Thoracic aorta (tissue), 2 donors: ENCODE data around the gene FAM184B. TPM values are rescaled to one million over a fixed set of nuclear protein-coding genes. Genes with fewer than 3 reads are reported as not detected.

Experiments used
- ATAC-seq: fragments of 150-250 bp; one replicate; pipeline ENCODE4 v1.8.0; 2017; ENCODE audit warnings: low read depth; ENCODE audit not compliant: insufficient number of reproducible peaks, low FRiP score
- DNase-seq: peaks from one replicate; pipeline ENCODE4 v3.0.0-alpha.2; 2020; ENCODE audit warnings: low spot score
- H3K27ac ChIP-seq, 2 donors: fragments of 200-600 bp; sonication (generic); 1 replicate in 1 of 2; 2 replicates in 1 of 2; pipeline ENCODE4 v1.5.1; 2016; ENCODE audit warnings: mild to moderate bottlenecking in 2 of 2, moderate library complexity in 2 of 2
- H3K27me3 ChIP-seq: fragments of 200-600 bp; sonication (generic); replicated peaks from 2 replicates; pipeline ENCODE4 v1.6.0; 2016; ENCODE audit warnings: mild to moderate bottlenecking; ENCODE audit not compliant: insufficient read depth
- H3K36me3 ChIP-seq: fragments of 200-600 bp; sonication (generic); one replicate; pipeline ENCODE4 v1.5.1; 2016
- H3K4me1 ChIP-seq, 2 donors: fragments of 200-600 bp; sonication (generic); 1 replicate in 1 of 2; 2 replicates in 1 of 2; pipeline versions ENCODE4 v1.5.1 to v1.6.0; 2016; ENCODE audit warnings: low read depth in 2 of 2, mild to moderate bottlenecking in 1 of 2; ENCODE audit not compliant: control insufficient read depth in 1 of 2
- H3K4me3 ChIP-seq: fragments of 200-600 bp; sonication (generic); 2 replicates; pipeline ENCODE4 v1.5.1; 2016; ENCODE audit warnings: mild to moderate bottlenecking
- H3K9me3 ChIP-seq: fragments of 200-600 bp; sonication (generic); 2 replicates; pipeline ENCODE4 v1.5.1; 2016
- total RNA-seq, 2 donors: library from RNA; depleted of rRNA; stranded (reverse); fragments of >200 nt; gene quantifications; one replicate each; pipeline versions ENCODE4 v1.1.0 to v1.2.3, GENCODE V29; 2016
- TF ChIP-seq, protein P1 (sequence below): fragments of 200-600 bp; sonication (generic); IDR thresholded peaks from one replicate; pipeline ENCODE4 v1.5.1; 2019; ENCODE audit warnings: antibody characterized with exemption

Gene FAM184B
- total RNA-seq, 2 donors from 2014 or later = not detected

GRCh38 chr4:17580969-17581368, 200.5 kb downstream of the FAM184B start:
- Histone ChIP-seq H3K36me3 (peaks cover 35% of the 10 kb centered on the region), H3K4me1 (peaks cover 19 to 24% of the 10 kb centered on the region in 2 donors), H3K4me3 (peak overlapping the region; percentile 15), H3K9me3 (no peaks in the 10 kb centered on the region), H3K27ac (no peak overlapping the region), H3K27me3 (no peaks in the 10 kb centered on the region)
- TF ChIP-seq, protein P1, sequence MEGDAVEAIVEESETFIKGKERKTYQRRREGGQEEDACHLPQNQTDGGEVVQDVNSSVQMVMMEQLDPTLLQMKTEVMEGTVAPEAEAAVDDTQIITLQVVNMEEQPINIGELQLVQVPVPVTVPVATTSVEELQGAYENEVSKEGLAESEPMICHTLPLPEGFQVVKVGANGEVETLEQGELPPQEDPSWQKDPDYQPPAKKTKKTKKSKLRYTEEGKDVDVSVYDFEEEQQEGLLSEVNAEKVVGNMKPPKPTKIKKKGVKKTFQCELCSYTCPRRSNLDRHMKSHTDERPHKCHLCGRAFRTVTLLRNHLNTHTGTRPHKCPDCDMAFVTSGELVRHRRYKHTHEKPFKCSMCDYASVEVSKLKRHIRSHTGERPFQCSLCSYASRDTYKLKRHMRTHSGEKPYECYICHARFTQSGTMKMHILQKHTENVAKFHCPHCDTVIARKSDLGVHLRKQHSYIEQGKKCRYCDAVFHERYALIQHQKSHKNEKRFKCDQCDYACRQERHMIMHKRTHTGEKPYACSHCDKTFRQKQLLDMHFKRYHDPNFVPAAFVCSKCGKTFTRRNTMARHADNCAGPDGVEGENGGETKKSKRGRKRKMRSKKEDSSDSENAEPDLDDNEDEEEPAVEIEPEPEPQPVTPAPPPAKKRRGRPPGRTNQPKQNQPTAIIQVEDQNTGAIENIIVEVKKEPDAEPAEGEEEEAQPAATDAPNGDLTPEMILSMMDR = no peak
- ATAC-seq (no peak), DNase-seq (no peak)

Other genes with a start within 250 kb of the FAM184B start
- 10 to 100 TPM; 83.3 to 91.2 TPM for gene LAP3, start 204.4 kb downstream of the FAM184B start, total RNA-seq
- gene MED28, start 167.0 kb downstream of the FAM184B start, total RNA-seq = 10 to 100 TPM; 14.5 to 22.8 TPM
- 10 to 100 TPM; 12.9 to 31.1 TPM for gene DCAF16, start 29.1 kb upstream of the FAM184B start, total RNA-seq
- gene NCAPG, start 29.4 kb upstream of the FAM184B start, total RNA-seq = under 1 TPM in 1 of 2 donors, not detected in 1; 0.63 TPM
- 10 to 100 TPM; 10.4 to 39.4 TPM for gene LCORL, start 240.1 kb upstream of the FAM184B start, total RNA-seq